Muscle of leg (tissue), 11 donors: ENCODE results near the gene LMBR1. TPM values are rescaled to one million over a fixed set of nuclear protein-coding genes. Genes with fewer than 3 reads are reported as not detected.

Experiments used
- DNase-seq: peaks from one replicate; pipeline ENCODE4 v3.0.0; 2013
- H3K27ac ChIP-seq: one replicate; pipeline ENCODE4 v1.5.1; 2013; ENCODE audit warnings: mild to moderate bottlenecking, low read length, control low read depth
- H3K27me3 ChIP-seq: one replicate; pipeline ENCODE4 v1.6.1; 2013; ENCODE audit warnings: low read length; ENCODE audit not compliant: control insufficient read depth, insufficient read depth
- H3K36me3 ChIP-seq: one replicate; pipeline ENCODE4 v1.6.1; 2013; ENCODE audit warnings: low read length; ENCODE audit not compliant: control insufficient read depth, insufficient read depth
- H3K4me1 ChIP-seq: one replicate; pipeline ENCODE4 v1.6.1; 2013; ENCODE audit warnings: low read length; ENCODE audit not compliant: control insufficient read depth, insufficient read depth
- H3K4me3 ChIP-seq: one replicate; pipeline ENCODE4 v1.5.1; 2013; ENCODE audit warnings: low read length, control low read depth
- H3K9me3 ChIP-seq: replicated peaks from 2 replicates; pipeline ENCODE4 v1.6.1; 2013; ENCODE audit warnings: low read depth, low read length; ENCODE audit not compliant: control insufficient read depth
- WGBS: methylation state at CpG from one replicate; pipeline ENCODE4 v1.1.5; 2013; ENCODE audit warnings: missing lambda C conversion rate; ENCODE audit not compliant: insufficient coverage; 5-methylcytosine and 5-hydroxymethylcytosine counted together
- polyA plus RNA-seq, 8 donors: library from polyadenylated mRNA; unstranded; fragments of 120-200 nt; gene quantifications; one replicate each; pipeline versions ENCODE4 v1.2.1 to v1.2.3, GENCODE V29; 2013; ENCODE audit warnings: inconsistent platforms in 1 of 8, low replicate concordance in 1 of 8; ENCODE audit not compliant: insufficient read length in 8 of 8, insufficient read depth in 1 of 8
- total RNA-seq: library from RNA; stranded (reverse); fragments of 120-200 nt; gene quantifications from one replicate; pipeline ENCODE4 v1.2.4, GENCODE V29; 2013

Gene LMBR1
- total and polyA plus RNA-seq, 9 donors: 25.3 to 42.8 (median 30.8) TPM

GRCh38 chr7:156747718-156748117, 145.3 kb downstream of the LMBR1 start:
- no peak for DNase-seq
- H3K27ac ChIP-seq: no peak overlapping the region
- no CpG with 5 or more reads among the region's 1 CpG for WGBS
- no peaks in the 10 kb centered on the region for H3K9me3 ChIP-seq
- H3K4me1 ChIP-seq: no peaks in the 10 kb centered on the region
- H3K36me3 ChIP-seq: peaks cover 2% of the 10 kb centered on the region
- H3K4me3 ChIP-seq: no peak overlapping the region
- H3K27me3 ChIP-seq: no peaks in the 10 kb centered on the region

GRCh38 chr7:156746891-156747290, 146.1 kb downstream of the LMBR1 start:
- H3K36me3 ChIP-seq: peaks cover 2% of the 10 kb centered on the region
- no peak overlapping the region for H3K4me3 ChIP-seq
- no CpG with 5 or more reads among the region's 1 CpG for WGBS
- no peak for DNase-seq
- H3K4me1 ChIP-seq: no peaks in the 10 kb centered on the region
- no peaks in the 10 kb centered on the region for H3K9me3 ChIP-seq
- H3K27me3 ChIP-seq: no peaks in the 10 kb centered on the region
- no peak overlapping the region for H3K27ac ChIP-seq

- 60% methylated on average over 2 of the region's 5 CpGs for WGBS
- Histone ChIP-seq H3K9me3 (no peaks in the 10 kb centered on the region), H3K36me3 (no peaks in the 10 kb centered on the region), H3K27ac (no peak overlapping the region), H3K4me3 (no peak overlapping the region), H3K27me3 (no peaks in the 10 kb centered on the region), H3K4me1 (no peaks in the 10 kb centered on the region)
- DNase-seq: no peak
These were observed 153.4 kb downstream of the LMBR1 start for GRCh38 chr7:156739596-156739995.

GRCh38 chr7:156735851-156736250, 157.1 kb downstream of the LMBR1 start:
- DNase-seq: no peak
- Histone ChIP-seq H3K4me3 (no peak overlapping the region), H3K36me3 (peaks cover 3% of the 10 kb centered on the region), H3K4me1 (no peaks in the 10 kb centered on the region), H3K27me3 (no peaks in the 10 kb centered on the region), H3K27ac (no peak overlapping the region), H3K9me3 (peaks cover 6% of the 10 kb centered on the region)
- 95% methylated on average over 5 of the region's 7 CpGs for WGBS

- Histone ChIP-seq H3K36me3 (peaks cover 3% of the 10 kb centered on the region), H3K27me3 (no peaks in the 10 kb centered on the region)
- DNase-seq: no peak
These were observed 159.3 kb downstream of the LMBR1 start for GRCh38 chr7:156733638-156734037.

GRCh38 chr7:156732091-156732625, 160.8 kb downstream of the LMBR1 start:
- DNase-seq: no peak
- peaks cover 3% of the 10 kb centered on the region for H3K36me3 ChIP-seq
- no peak overlapping the region for H3K27ac ChIP-seq
- WGBS: 100% methylated on average over 1 of the region's 4 CpGs
- H3K9me3 ChIP-seq: peaks cover 6% of the 10 kb centered on the region
- no peaks in the 10 kb centered on the region for H3K27me3 ChIP-seq
- H3K4me1 ChIP-seq: no peaks in the 10 kb centered on the region
- H3K4me3 ChIP-seq: no peak overlapping the region

More at GRCh38 chr7:156733638-156734037, 159.3 kb downstream of the LMBR1 start:
- no CpG with 5 or more reads among the region's 1 CpG for WGBS
- H3K27ac ChIP-seq: no peak overlapping the region
- H3K9me3 ChIP-seq: peaks cover 6% of the 10 kb centered on the region
- H3K4me3 ChIP-seq: no peak overlapping the region
- no peaks in the 10 kb centered on the region for H3K4me1 ChIP-seq

GRCh38 chr7:156731651-156732050, 161.3 kb downstream of the LMBR1 start:
- Histone ChIP-seq H3K27me3 (no peaks in the 10 kb centered on the region), H3K27ac (no peak overlapping the region), H3K9me3 (peaks cover 6% of the 10 kb centered on the region), H3K4me1 (no peaks in the 10 kb centered on the region), H3K4me3 (no peak overlapping the region), H3K36me3 (peaks cover 3% of the 10 kb centered on the region)
- no peak for DNase-seq

GRCh38 chr7:156725936-156726335, 167.0 kb downstream of the LMBR1 start:
- no peak overlapping the region for H3K4me3 ChIP-seq
- no peak for DNase-seq
- no peak overlapping the region for H3K27ac ChIP-seq
- H3K36me3 ChIP-seq: no peaks in the 10 kb centered on the region
- no peaks in the 10 kb centered on the region for H3K27me3 ChIP-seq
- H3K4me1 ChIP-seq: no peaks in the 10 kb centered on the region
- no peaks in the 10 kb centered on the region for H3K9me3 ChIP-seq

GRCh38 chr7:156725073-156725472, 167.9 kb downstream of the LMBR1 start:
- DNase-seq: no peak
- Histone ChIP-seq H3K27me3 (no peaks in the 10 kb centered on the region), H3K4me1 (no peaks in the 10 kb centered on the region), H3K27ac (no peak overlapping the region), H3K9me3 (no peaks in the 10 kb centered on the region), H3K36me3 (no peaks in the 10 kb centered on the region), H3K4me3 (no peak overlapping the region)
- WGBS: 86% methylated on average over 3 of the region's 5 CpGs

GRCh38 chr7:156722043-156722826, 170.7 kb downstream of the LMBR1 start:
- Histone ChIP-seq H3K4me1 (no peaks in the 10 kb centered on the region), H3K9me3 (no peaks in the 10 kb centered on the region), H3K27me3 (no peaks in the 10 kb centered on the region), H3K27ac (no peak overlapping the region), H3K4me3 (no peak overlapping the region), H3K36me3 (no peaks in the 10 kb centered on the region)
- DNase-seq: no peak
- 83% methylated on average over 1 of the region's 4 CpGs for WGBS
